B cell (primary cell): ENCODE results near the gene COL4A3. TPM values are rescaled to one million over a fixed set of nuclear protein-coding genes. Genes with fewer than 3 reads are reported as not detected.

Experiments
- ATAC-seq: fragments of 200-7000 bp; cut with Tn5 transposase; one replicate; pipeline ENCODE4 v1.10.0; 2021; ENCODE audit warnings: low read depth, mild to moderate bottlenecking, moderate number of reproducible peaks, moderate library complexity
- CTCF ChIA-PET: fragments of 350-600 bp; sonication (Branson Sonifier 250); formaldehyde crosslinking; loops from one replicate; lab custom pipeline; 2021; ENCODE audit warnings: antibody characterized with exemption, inconsistent platforms; lab: Charles Lee
- POLR2A ChIA-PET: fragments of 350-600 bp; sonication (Branson Sonifier 250); formaldehyde crosslinking; loops from one replicate; lab custom pipeline; 2021; ENCODE audit warnings: antibody characterized with exemption; lab: Charles Lee
- DNase-seq: peaks from one replicate; pipeline ENCODE4 v3.0.0; 2013
- H2AFZ ChIP-seq: 2 replicates; pipeline ENCODE4 v1.6.1; 2012; ENCODE audit warnings: mild to moderate bottlenecking, low read depth, low read length; ENCODE audit not compliant: insufficient read depth, poor library complexity, severe bottlenecking
- H3K27ac ChIP-seq, 2 donors: 1 replicate in 1 of 2; 2 replicates in 1 of 2; pipeline ENCODE4 v1.5.1; 2012 to 2013; ENCODE audit warnings: low read length in 2 of 2, mild to moderate bottlenecking in 2 of 2, moderate library complexity in 1 of 2
- H3K27me3 ChIP-seq, 4 experiments: fragments of 200-600 bp in 1 of 4; sonication (generic) in 1 of 4; replicated peaks in 1 of 4; 1 replicate in 2 of 4; 2 replicates in 2 of 4; pipeline versions ENCODE4 v1.6.1 to v1.7.0; 2013 to 2016; ENCODE audit warnings: low read length in 3 of 4, mild to moderate bottlenecking in 2 of 4, mixed read lengths in 1 of 4, moderate library complexity in 1 of 4; ENCODE audit not compliant: insufficient read depth in 4 of 4, control insufficient read depth in 3 of 4; ENCODE audit errors: control extremely low read depth in 1 of 4
- H3K36me3 ChIP-seq, 2 experiments: replicated peaks in 1 of 2; 1 replicate in 1 of 2; 2 replicates in 1 of 2; pipeline versions ENCODE4 v1.6.1 to v1.7.1; 2013; ENCODE audit warnings: low read length in 1 of 2; ENCODE audit not compliant: insufficient read depth in 2 of 2, control insufficient read depth in 1 of 2; ENCODE audit errors: control extremely low read depth in 1 of 2, extremely low read depth in 1 of 2
- H3K4me1 ChIP-seq, 2 donors: fragments of 200-600 bp in 1 of 2; sonication (generic) in 1 of 2; 1 replicate in 1 of 2; 2 replicates in 1 of 2; pipeline versions ENCODE4 v1.5.1 to v1.6.1; 2013 to 2017; ENCODE audit warnings: low read length in 2 of 2; ENCODE audit not compliant: control insufficient read depth in 2 of 2, insufficient read depth in 2 of 2
- H3K4me2 ChIP-seq: replicated peaks from 2 replicates; pipeline ENCODE3; 2012; ENCODE audit warnings: mild to moderate bottlenecking, low read depth, low read length; ENCODE audit not compliant: poor library complexity, severe bottlenecking
- H3K4me3 ChIP-seq, 5 experiments: fragments of 200-600 bp in 1 of 5; sonication (generic) in 1 of 5; 1 replicate in 3 of 5; 2 replicates in 2 of 5; pipeline versions ENCODE4 v1.5.1 to v1.7.0; 2011 to 2016; ENCODE audit warnings: low read length in 4 of 5, mild to moderate bottlenecking in 4 of 5, low read depth in 2 of 5, control low read depth in 1 of 5, moderate library complexity in 1 of 5; ENCODE audit not compliant: insufficient read depth in 1 of 5; ENCODE audit errors: control extremely low read depth in 1 of 5, extremely low read depth in 1 of 5
- H3K79me2 ChIP-seq: fragments of 200-600 bp; sonication (generic); one replicate; pipeline ENCODE4 v1.6.0; 2016; ENCODE audit warnings: low read length; ENCODE audit not compliant: control insufficient read depth, insufficient read depth
- H3K9ac ChIP-seq: fragments of 200-600 bp; sonication (generic); 2 replicates; pipeline ENCODE4 v1.6.1; 2017; ENCODE audit warnings: mild to moderate bottlenecking, low read length, moderate library complexity
- H3K9me3 ChIP-seq, 3 donors: one replicate each; pipeline versions ENCODE4 v1.6.1 to v1.7.1; 2013; ENCODE audit warnings: low read length in 2 of 3; ENCODE audit not compliant: control insufficient read depth in 2 of 3, insufficient read depth in 1 of 3; ENCODE audit errors: control extremely low read depth in 1 of 3
- H4K20me1 ChIP-seq: 2 replicates; pipeline ENCODE4 v1.6.0; 2012; ENCODE audit warnings: mild to moderate bottlenecking, low read length; ENCODE audit not compliant: insufficient read depth, control insufficient read depth, poor library complexity, severe bottlenecking
- H3K27ac Mint-ChIP-seq: one replicate; pipeline ENCODE4 v1.8.0; 2021; ENCODE audit warnings: mixed read lengths
- H3K27me3 Mint-ChIP-seq: one replicate; pipeline ENCODE4 v1.8.0; 2021; ENCODE audit warnings: mixed read lengths
- H3K4me1 Mint-ChIP-seq: one replicate; pipeline ENCODE4 v1.8.0; 2021; ENCODE audit warnings: mixed read lengths
- H3K4me3 Mint-ChIP-seq: one replicate; pipeline ENCODE4 v1.8.0; 2021; ENCODE audit warnings: mixed read lengths
- H3K9me3 Mint-ChIP-seq: one replicate; pipeline ENCODE4 v1.8.0; 2022; ENCODE audit warnings: mixed read lengths; ENCODE audit not compliant: insufficient read depth
- CTCF ChIP-seq: fragments of 200-600 bp; IDR thresholded peaks from one replicate; pipeline ENCODE4 v1.8.0; 2022; ENCODE audit warnings: antibody characterized with exemption, mild to moderate bottlenecking
- EZH2 ChIP-seq: IDR thresholded peaks from 2 replicates; pipeline ENCODE4 v1.6.1; 2012; ENCODE audit warnings: borderline replicate concordance, low read depth, mild to moderate bottlenecking, moderate library complexity, low read length; ENCODE audit not compliant: insufficient read depth, poor library complexity, severe bottlenecking
- WGBS: methylation state at CpG from one replicate; pipeline ENCODE4 v1.1.5; 2013; ENCODE audit warnings: missing lambda C conversion rate; ENCODE audit not compliant: insufficient coverage; 5-methylcytosine and 5-hydroxymethylcytosine counted together
- intact Hi-C: fragments of 100-400 bp; cut with micrococcal nuclease; formaldehyde crosslinking; loops from one replicate; pipeline ENCODE4 v1.10.0; 2022
- polyA plus RNA-seq: library from polyadenylated mRNA; depleted of rRNA; stranded (reverse); fragments of >200 nt; gene quantifications from 2 replicates; pipeline ENCODE4 v1.2.3, GENCODE V29; 2012
- total RNA-seq, 2 donors: library from RNA; stranded (reverse); fragments of 120-200 nt in 1 of 2; gene quantifications; 1 replicate in 1 of 2; 2 replicates in 1 of 2; pipeline versions ENCODE4 v1.2.3 to v1.2.4, GENCODE V29; 2013 to 2022

Gene COL4A3
- total and polyA plus RNA-seq, 2 donors (not counting 1 experiment from before 2014, with no cell fraction given), result 33.4 to 45.9 TPM

- Histone ChIP-seq H3K4me2 (no peak overlapping the region), H3K27me3 (no peaks in the 10 kb centered on the region), H4K20me1 (no peaks in the 10 kb centered on the region), H3K79me2 (no peaks in the 10 kb centered on the region), H2AFZ (no peak overlapping the region), H3K36me3 (no peaks in the 10 kb centered on the region), H3K9me3 (no peaks in the 10 kb centered on the region), H3K4me1 (no peaks in the 10 kb centered on the region), H3K27ac (no peak overlapping the region), H3K9ac (no peak overlapping the region), H3K4me3 (no peak overlapping the region)
- 79% methylated on average over 10 of the region's 14 CpGs for WGBS
- Mint-ChIP-seq H3K27me3 (no peaks in the 10 kb centered on the region), H3K4me1 (no peaks in the 10 kb centered on the region), H3K27ac (no peak overlapping the region), H3K4me3 (no peak overlapping the region), H3K9me3 (no peaks in the 10 kb centered on the region)
- no peak for ATAC-seq
- TF ChIP-seq CTCF (no peak), EZH2 (no peak)
- CTCF ChIA-PET, result interaction anchor here (0.8 to 1.5 kb wide), 3 partner anchors 10 to 15 kb away, joined by 3 to 4 read pairs (median 3); no protein-coding TSS in a partner anchor
- no peak for DNase-seq
- POLR2A ChIA-PET, result no interaction called here
- intact Hi-C loops, result no loop called here
Observed at GRCh38 chr2:227228061-227228667, 63.7 kb downstream of the COL4A3 start.

GRCh38 chr2:227230151-227230550 is 65.7 kb downstream of the COL4A3 start:
- H3K9ac ChIP-seq, result no peak overlapping the region
- no peak for TF ChIP-seq CTCF
- TF ChIP-seq EZH2, result no peak
- no peaks in the 10 kb centered on the region for H3K36me3 ChIP-seq
- H3K27me3 ChIP-seq, result no peaks in the 10 kb centered on the region
- no peak overlapping the region for H3K4me3 Mint-ChIP-seq
- no peak for DNase-seq
- no peaks in the 10 kb centered on the region for H4K20me1 ChIP-seq
- H3K4me1 Mint-ChIP-seq, result no peaks in the 10 kb centered on the region
- no peaks in the 10 kb centered on the region for H3K79me2 ChIP-seq
- no CpG with 5 or more reads among the region's 2 CpGs for WGBS
- no peak for ATAC-seq
- no peak overlapping the region for H2AFZ ChIP-seq
- ChIA-PET POLR2A (interaction anchor here (0.6 kb wide), 1 partner anchor 207 kb away, joined by 3 read pairs; no protein-coding TSS in a partner anchor), CTCF (no interaction called here)
- no peaks in the 10 kb centered on the region for H3K9me3 Mint-ChIP-seq
- H3K4me1 ChIP-seq, result no peaks in the 10 kb centered on the region
- intact Hi-C loops, result no loop called here
- H3K4me2 ChIP-seq, result no peak overlapping the region
- H3K27ac ChIP-seq, result no peak overlapping the region
- no peaks in the 10 kb centered on the region for H3K27me3 Mint-ChIP-seq
- no peak overlapping the region for H3K4me3 ChIP-seq
- H3K27ac Mint-ChIP-seq, result no peak overlapping the region
- no peaks in the 10 kb centered on the region for H3K9me3 ChIP-seq
